Measurements from ENCODE around the gene FES.

The FES gene

DNA sequence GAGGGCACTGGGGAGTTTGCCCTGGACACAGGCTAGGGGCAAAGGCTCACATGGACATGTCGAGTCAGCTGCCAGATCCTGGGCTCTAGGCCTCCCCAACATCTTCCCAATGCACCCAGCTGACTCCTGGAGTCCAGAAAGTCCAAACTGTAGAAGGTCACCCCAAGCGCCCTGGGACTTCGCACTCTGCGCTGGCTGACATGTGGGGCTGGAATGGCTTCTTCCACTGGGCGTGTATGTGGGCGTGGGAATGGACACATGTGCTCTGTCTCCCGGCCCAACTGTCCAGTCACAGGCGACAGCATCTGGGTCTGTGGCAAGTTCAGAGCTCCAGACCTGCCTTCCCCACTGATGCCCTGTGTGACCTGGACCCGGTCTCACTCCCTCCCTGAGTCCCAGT is 29.2 kb upstream of the FES start:
- Histone ChIP-seq H3K4me1 (ENCODE audit: insufficient read depth, low read length) (peaks cover 5% of the 10 kb centered on the region; the same call in 1 of the 2 replicates), H3K9ac (ENCODE audit: low read depth, low read length) (no peak overlapping the region), H3K36me3 (ENCODE audit: insufficient read depth, low read length) (no peaks in the 10 kb centered on the region), H3K9me3 (ENCODE audit: control insufficient read depth, insufficient read depth, low read length) (no peaks in the 10 kb centered on the region; the same call in 1 of the 2 replicates)

DNA sequence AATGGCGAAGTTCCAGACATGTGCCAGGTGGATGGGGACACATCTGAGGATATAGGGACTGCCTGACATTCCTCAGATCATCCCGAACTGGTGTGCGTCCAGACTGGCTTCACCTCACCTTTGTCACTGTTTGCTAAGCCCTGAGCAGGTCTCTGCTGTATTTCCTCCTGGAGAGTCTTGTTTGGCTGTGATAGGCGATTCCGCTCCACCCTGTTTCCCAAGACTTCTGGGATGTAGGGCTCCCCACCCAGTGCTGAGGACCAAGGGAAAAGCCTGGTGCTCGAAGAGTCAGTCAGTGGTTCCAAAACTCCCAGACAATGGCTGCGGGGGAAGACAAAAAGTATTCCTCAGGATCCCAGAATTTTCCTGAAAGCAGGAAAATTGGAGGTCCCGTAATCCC is 27.0 kb upstream of the FES start:
- H3K9ac ChIP-seq (ENCODE audit: low read depth, low read length) = no peak overlapping the region
- no peaks in the 10 kb centered on the region for H3K9me3 ChIP-seq (ENCODE audit: control insufficient read depth, insufficient read depth, low read length)
- peaks cover 5% of the 10 kb centered on the region; the same call in 1 of the 2 replicates for H3K4me1 ChIP-seq (ENCODE audit: insufficient read depth, low read length)
- no peaks in the 10 kb centered on the region for H3K36me3 ChIP-seq (ENCODE audit: insufficient read depth, low read length)

DNA sequence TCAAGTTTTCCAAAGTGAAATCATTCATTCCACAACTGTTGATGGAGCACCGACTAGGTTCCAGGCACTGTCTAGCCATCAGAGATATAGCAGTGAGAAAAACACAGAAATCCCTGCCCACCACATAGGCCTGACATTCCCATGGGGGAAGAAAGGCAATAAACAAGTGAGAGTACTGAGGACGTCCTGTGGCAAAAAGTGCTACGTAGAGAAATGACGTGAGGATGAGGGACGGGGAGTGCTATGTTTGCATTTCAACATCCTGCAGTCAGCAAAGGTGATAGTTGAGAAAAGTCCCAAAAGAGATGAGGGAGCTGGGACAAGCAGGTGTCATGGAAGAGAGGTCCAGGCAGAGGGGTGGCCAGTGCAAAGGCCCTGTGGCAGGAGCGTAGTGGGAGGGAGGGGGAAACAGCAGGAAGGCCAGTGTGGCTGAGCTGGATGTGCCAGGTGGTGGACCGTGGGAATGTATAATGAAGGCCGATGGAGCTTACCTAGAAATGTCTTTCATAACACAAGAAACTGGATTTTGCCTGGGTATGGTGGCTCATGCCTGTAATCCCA is 26.3 kb upstream of the FES start:
- H3K9ac ChIP-seq (ENCODE audit: low read depth, low read length) = no peak overlapping the region
- no peaks in the 10 kb centered on the region for H3K36me3 ChIP-seq (ENCODE audit: insufficient read depth, low read length)
- H3K4me1 ChIP-seq (ENCODE audit: insufficient read depth, low read length) = peaks cover 5% of the 10 kb centered on the region; the same call in 1 of the 2 replicates
- H3K9me3 ChIP-seq (ENCODE audit: control insufficient read depth, insufficient read depth, low read length) = no peaks in the 10 kb centered on the region

DNA sequence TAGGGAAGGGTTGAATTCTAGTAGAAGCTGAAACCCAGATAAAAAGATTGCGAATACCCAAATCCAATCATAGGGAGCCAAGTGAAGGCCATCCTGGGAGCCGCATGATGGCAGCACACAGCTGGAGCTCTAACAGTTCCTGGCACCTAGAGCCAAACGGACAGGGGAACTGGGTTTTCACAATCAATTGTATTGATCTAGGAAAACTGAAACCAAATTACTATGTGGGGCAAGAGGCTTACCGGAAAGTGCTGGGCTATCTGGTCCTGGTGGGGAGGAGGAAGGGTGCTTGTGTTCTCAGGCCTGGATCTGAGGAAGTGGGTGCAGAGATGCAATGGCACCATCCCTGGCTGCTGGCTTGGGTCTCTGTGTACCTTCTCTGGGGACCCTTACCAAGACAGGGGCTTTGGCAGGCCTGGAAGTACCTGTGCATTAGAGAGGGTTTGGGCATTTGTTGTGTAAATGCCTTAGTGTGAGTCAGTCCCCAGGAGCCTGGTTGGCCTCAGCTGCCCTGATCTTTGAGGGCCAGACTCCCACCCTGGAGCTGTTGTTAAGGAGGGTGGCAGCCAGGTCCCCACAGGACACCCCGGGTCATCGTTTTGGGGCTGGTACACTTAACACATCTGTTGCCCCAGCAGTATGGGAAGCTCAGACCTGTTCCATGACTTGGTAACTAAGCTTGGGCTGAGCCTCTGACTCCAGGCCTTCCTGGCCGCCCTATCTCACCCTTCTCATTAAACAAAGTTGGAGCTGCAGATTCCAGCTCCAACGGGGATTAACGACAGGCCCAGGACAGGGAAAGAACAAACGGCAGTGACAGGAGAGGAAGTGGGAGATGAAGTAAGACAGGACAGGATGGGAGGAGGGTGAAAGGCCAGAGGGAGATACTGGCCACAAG is 24.8 kb upstream of the FES start:
- H3K9ac ChIP-seq (ENCODE audit: low read depth, low read length) = no peak overlapping the region
- H3K4me1 ChIP-seq (ENCODE audit: insufficient read depth, low read length) = peaks cover 15% of the 10 kb centered on the region; the same call in 1 of the 2 replicates
- no peaks in the 10 kb centered on the region for H3K36me3 ChIP-seq (ENCODE audit: insufficient read depth, low read length)
- H3K9me3 ChIP-seq (ENCODE audit: control insufficient read depth, insufficient read depth, low read length) = no peaks in the 10 kb centered on the region

DNA sequence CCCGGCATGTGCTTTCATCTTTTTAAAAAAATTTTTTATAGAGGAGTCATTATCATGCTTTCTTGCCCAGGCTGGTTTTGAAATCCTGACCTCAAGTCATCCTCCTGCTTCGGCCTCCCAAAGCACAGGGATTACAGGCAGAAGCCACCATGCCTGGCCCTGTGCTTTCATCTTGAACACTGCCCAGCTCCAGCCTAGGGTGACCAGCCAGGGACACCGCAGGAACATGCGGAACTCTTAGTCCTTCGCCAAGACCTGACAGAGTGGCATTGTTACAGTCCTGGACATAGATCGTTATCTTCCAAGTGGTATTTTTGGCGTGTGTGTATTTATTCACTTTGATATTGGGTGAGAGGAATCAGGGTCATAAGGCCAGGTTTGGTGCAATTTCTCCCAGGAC is 23.9 kb upstream of the FES start:
- H3K36me3 ChIP-seq (ENCODE audit: insufficient read depth, low read length) = no peaks in the 10 kb centered on the region
- H3K4me1 ChIP-seq (ENCODE audit: insufficient read depth, low read length) = peaks cover 15% of the 10 kb centered on the region; the same call in 1 of the 2 replicates
- H3K9me3 ChIP-seq (ENCODE audit: control insufficient read depth, insufficient read depth, low read length) = no peaks in the 10 kb centered on the region
- no peak overlapping the region for H3K9ac ChIP-seq (ENCODE audit: low read depth, low read length)

DNA sequence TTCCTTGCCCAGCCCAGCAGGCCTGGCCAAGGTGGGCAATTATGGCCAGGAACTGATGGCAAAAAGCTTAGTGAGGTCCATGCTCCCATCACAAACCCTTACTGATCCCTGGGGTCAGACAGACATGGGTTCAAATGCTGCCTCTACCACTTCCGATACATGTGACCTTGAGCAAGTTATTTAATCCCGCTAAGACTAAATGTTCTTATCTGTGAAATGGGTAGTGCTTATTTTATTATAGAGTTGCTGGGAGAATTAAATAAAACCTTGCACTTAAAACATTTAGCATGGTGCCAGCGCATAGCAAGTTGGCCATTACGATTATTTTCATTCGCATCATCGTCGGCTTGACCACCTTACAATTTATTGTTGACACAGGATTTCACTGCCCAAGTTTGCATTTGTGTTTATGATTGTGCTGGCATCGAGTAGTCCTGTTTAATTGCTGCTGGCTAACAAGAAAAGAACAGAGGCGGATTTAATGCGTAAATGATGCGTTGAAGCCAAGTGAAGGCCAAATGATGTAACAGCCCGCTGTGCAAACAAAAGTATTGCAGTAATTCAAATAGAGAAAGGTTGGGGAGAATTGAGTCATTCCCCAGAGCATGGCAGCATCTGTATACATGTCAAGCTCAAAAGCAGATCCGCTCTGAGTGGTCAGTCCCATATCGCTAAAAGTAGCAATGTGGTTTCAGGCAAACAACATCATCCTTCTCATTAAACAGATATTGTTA is 23.2 kb upstream of the FES start:
- H3K36me3 ChIP-seq (ENCODE audit: insufficient read depth, low read length) = no peaks in the 10 kb centered on the region
- H3K9ac ChIP-seq (ENCODE audit: low read depth, low read length) = no peak overlapping the region
- H3K4me1 ChIP-seq (ENCODE audit: insufficient read depth, low read length) = peaks cover 15% of the 10 kb centered on the region; the same call in 1 of the 2 replicates
- H3K9me3 ChIP-seq (ENCODE audit: control insufficient read depth, insufficient read depth, low read length) = no peaks in the 10 kb centered on the region

DNA sequence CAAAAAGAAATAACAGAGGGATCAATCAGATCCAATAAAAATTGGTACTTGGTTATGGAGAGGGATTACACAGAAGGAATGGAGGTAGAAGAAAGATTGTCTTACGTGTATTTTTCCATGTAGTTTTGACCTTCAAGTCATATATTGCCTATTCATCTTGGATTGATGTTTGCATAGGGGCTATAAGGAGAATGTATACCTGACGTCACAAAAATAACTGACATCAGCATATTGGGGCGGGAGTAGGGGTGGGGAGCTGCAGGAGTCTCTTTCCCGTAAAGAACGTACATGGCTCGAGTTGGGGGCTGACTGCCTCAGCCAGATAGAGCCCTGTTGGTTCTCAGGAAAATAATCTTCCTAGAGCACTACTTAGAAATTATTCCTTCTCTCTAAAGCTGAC is 21.8 kb upstream of the FES start:
- Histone ChIP-seq H3K9me3 (ENCODE audit: control insufficient read depth, insufficient read depth, low read length) (no peaks in the 10 kb centered on the region), H3K4me1 (ENCODE audit: insufficient read depth, low read length) (peaks cover 15% of the 10 kb centered on the region; the same call in 1 of the 2 replicates), H3K9ac (ENCODE audit: low read depth, low read length) (no peak overlapping the region), H3K36me3 (ENCODE audit: insufficient read depth, low read length) (no peaks in the 10 kb centered on the region)

DNA sequence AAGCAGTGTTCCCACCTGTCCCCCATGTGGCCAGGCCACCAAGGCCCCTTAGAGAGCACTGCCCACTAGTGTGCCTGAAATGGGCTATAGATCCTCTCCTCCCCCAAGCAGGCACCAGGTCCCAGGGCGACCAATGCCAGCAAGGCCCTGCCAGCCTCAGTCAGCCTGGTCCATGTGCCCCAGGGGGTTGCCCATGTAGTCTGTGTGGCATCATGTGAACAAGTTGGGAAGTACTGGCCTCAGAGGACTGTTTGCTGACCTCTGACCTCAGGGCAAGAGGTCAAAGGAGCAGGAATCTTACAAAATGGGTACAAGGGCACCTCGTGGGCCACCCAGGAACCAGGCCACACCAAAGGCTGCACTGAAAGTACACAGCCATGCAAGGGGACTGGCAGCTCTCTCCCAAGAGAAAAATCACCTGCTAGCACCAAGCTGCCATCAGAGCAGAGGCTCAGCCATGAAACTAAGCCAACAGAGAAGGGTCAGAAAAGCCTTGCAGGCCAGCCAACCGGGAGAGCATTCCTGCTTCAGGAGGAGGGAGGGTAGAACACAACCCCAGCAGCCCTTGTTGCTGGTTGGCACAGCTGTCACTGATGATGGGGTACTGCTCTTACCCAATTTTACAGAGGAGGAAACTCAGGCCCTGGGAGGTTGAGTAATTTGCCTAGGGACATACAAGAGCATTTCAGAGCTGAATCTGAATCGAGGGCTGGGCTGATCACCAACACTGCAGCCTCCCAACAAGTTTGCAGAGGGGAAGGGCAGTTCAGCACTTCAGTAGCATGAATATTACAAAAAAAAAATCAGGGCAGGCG is 21.1 kb upstream of the FES start:
- H3K36me3 ChIP-seq (ENCODE audit: insufficient read depth, low read length) = no peaks in the 10 kb centered on the region

DNA sequence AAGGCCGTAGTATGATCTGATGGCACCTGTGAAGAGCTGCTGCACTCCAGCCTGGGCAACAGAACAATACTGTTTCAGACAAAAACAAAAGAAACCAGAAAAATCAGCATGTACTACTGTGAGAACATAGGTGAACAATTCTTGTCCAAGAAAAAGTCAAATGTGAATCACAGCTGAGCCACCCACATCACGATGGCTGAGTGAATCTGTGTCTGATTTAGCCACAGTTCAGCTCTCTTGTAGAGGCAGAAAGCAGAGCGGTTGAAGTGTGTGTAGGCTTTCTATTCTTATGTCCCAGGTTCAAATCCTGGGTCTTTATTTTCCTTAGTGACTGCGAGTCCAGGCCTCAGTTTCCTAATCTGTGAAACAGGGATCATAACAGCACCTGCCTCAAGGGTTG is 20.3 kb upstream of the FES start:
- no peaks in the 10 kb centered on the region for H3K36me3 ChIP-seq (ENCODE audit: insufficient read depth, low read length)
- H3K9me3 ChIP-seq (ENCODE audit: control insufficient read depth, insufficient read depth, low read length) = no peaks in the 10 kb centered on the region
- peaks cover 27% of the 10 kb centered on the region for H3K4me1 ChIP-seq (ENCODE audit: insufficient read depth, low read length)
- no peak overlapping the region for H3K9ac ChIP-seq (ENCODE audit: low read depth, low read length)

More for the DNA sequence above, 21.1 kb upstream of the FES start:
- Histone ChIP-seq H3K4me1 (ENCODE audit: insufficient read depth, low read length) (peaks cover 18% of the 10 kb centered on the region), H3K9ac (ENCODE audit: low read depth, low read length) (no peak overlapping the region), H3K9me3 (ENCODE audit: control insufficient read depth, insufficient read depth, low read length) (no peaks in the 10 kb centered on the region)

DNA sequence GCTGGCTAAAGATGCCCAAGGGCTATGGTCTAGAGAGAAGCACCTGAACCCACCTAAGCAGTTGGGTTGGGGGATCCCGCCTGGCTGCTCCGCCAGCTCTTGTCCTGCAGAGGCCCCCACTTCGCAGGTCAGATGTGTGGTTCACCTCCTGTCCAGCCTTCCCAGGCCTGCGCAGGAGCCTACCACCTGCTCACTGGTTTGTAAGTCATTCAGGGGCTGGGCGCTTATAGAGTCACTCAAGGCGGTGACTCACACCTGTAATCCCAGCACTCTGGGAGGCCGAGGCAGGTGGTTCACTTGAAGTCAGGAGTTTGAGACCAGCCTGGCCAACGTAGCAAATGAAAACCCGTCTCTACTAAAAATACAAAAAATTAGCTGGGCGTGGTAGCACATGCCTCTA is 19.8 kb upstream of the FES start:
- Histone ChIP-seq H3K36me3 (ENCODE audit: insufficient read depth, low read length) (no peaks in the 10 kb centered on the region), H3K9me3 (ENCODE audit: control insufficient read depth, insufficient read depth, low read length) (no peaks in the 10 kb centered on the region), H3K4me1 (ENCODE audit: insufficient read depth, low read length) (peaks cover 26% of the 10 kb centered on the region), H3K9ac (ENCODE audit: low read depth, low read length) (no peak overlapping the region)

DNA sequence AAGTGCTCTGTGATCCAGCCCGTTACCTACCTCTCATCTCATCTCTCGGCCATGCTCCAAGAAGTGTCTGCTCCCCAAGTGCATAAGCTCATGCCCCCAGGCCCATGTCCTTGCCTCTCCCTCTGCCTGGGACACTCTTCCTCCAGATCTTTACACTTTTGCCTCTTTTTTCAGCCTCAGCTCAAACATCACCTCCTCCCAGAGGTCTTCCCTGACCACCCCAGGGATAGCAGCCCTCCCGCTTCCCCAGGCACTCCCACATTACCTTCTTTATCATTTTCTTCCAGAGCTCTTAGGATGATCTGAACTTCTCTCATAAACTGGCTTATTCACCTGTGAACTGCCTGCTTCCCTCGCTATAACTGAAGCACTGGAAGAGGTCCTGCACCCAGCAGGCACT is 18.6 kb upstream of the FES start:
- H3K36me3 ChIP-seq (ENCODE audit: insufficient read depth, low read length) = no peaks in the 10 kb centered on the region
- peaks cover 34% of the 10 kb centered on the region for H3K4me1 ChIP-seq (ENCODE audit: insufficient read depth, low read length)
- H3K9ac ChIP-seq (ENCODE audit: low read depth, low read length) = no peak overlapping the region
- no peaks in the 10 kb centered on the region for H3K9me3 ChIP-seq (ENCODE audit: control insufficient read depth, insufficient read depth, low read length)

DNA sequence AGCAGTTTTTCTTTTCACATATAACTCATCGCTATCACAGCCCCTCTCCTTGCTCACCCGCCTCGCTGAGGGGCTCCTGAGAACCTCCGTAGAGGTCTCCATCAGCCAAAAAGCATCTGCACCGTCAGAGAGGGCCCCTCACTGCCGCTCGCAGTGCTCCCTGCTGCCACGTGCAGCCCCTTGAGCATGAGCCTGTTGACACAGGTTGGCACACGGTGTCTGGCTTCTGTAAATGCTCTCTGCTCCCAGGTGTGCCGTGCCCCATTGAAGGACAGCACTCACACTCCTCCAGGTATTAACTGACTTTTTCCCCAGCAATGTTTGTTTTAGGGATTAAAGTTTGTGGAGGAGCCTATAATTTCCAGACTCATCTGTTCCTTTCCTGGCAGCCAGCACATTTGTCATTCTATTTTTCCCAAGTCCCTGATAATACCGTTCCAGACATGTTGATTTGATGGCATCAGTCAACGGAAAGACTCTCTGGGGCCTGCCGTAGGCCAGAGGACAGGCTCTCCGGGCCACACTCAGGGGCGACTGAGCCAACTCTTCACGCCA is 18.1 kb upstream of the FES start:
- Histone ChIP-seq H3K9ac (ENCODE audit: low read depth, low read length) (no peak overlapping the region), H3K9me3 (ENCODE audit: control insufficient read depth, insufficient read depth, low read length) (no peaks in the 10 kb centered on the region), H3K36me3 (ENCODE audit: insufficient read depth, low read length) (no peaks in the 10 kb centered on the region), H3K4me1 (ENCODE audit: insufficient read depth, low read length) (peaks cover 34% of the 10 kb centered on the region)

DNA sequence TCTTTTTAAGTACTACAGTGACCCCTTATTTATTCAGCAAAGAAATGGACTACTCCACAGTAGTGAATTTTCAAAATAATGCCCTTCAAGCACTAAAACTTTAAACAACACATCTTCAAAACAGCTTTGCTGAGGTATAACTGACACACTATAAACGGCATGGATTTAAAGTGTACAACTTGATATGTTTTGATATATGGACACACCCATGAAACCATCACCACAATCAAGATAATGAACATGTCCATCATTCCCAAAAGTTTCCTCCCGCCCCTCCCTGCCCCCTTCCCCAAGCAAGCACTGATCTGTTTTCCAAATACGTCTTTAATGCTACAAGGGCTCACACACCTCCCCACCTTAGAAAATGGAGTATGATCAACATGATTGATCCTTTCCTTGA is 17.5 kb upstream of the FES start:
- no peak overlapping the region for H3K9ac ChIP-seq (ENCODE audit: low read depth, low read length)
- no peaks in the 10 kb centered on the region for H3K36me3 ChIP-seq (ENCODE audit: insufficient read depth, low read length)
- no peaks in the 10 kb centered on the region for H3K9me3 ChIP-seq (ENCODE audit: control insufficient read depth, insufficient read depth, low read length)
- H3K4me1 ChIP-seq (ENCODE audit: insufficient read depth, low read length) = peaks cover 34% of the 10 kb centered on the region

DNA sequence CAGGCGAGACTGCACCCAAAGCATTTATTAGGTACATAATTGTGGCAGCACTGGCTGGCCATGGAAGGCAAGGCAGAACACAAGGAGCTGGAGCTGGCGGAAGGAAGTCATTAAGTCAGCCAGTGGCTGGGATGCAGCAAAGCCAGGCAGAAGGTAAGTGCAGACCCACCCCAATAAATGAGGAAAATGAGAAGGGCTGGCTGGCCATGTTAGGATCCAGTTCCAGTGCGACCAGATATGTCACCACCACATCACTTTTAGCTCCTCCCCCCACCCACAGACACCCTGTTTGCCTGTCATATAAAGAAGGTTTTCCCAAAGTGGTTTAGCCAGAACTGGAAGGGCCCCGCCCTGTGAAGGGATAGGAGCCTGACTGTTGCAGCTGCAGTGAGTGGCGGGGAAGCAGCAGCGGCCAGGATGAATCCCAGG is 16.0 kb upstream of the FES start, which contains the start of gene FURIN:
FURIN (plus strand) TSS at position 328 of the 429 bp plus-strand sequence. CDS start 7,153 bp downstream, outside the sequence.
- Histone ChIP-seq H3K4me1 (ENCODE audit: insufficient read depth, low read length) (peaks cover 42% of the 10 kb centered on the region), H3K9me3 (ENCODE audit: control insufficient read depth, insufficient read depth, low read length) (no peaks in the 10 kb centered on the region), H3K36me3 (ENCODE audit: insufficient read depth, low read length) (no peaks in the 10 kb centered on the region), H3K9ac (ENCODE audit: low read depth, low read length) (0 out of 2 replicates have a peak within 1 kb of the TSS, but pooled peaks have one; percentile 8)

All from ES-I3 (cell line).